Measurements from ENCODE around the gene PTGR3.

PTGR3 gene, protein sequence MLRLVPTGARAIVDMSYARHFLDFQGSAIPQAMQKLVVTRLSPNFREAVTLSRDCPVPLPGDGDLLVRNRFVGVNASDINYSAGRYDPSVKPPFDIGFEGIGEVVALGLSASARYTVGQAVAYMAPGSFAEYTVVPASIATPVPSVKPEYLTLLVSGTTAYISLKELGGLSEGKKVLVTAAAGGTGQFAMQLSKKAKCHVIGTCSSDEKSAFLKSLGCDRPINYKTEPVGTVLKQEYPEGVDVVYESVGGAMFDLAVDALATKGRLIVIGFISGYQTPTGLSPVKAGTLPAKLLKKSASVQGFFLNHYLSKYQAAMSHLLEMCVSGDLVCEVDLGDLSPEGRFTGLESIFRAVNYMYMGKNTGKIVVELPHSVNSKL

DNA sequence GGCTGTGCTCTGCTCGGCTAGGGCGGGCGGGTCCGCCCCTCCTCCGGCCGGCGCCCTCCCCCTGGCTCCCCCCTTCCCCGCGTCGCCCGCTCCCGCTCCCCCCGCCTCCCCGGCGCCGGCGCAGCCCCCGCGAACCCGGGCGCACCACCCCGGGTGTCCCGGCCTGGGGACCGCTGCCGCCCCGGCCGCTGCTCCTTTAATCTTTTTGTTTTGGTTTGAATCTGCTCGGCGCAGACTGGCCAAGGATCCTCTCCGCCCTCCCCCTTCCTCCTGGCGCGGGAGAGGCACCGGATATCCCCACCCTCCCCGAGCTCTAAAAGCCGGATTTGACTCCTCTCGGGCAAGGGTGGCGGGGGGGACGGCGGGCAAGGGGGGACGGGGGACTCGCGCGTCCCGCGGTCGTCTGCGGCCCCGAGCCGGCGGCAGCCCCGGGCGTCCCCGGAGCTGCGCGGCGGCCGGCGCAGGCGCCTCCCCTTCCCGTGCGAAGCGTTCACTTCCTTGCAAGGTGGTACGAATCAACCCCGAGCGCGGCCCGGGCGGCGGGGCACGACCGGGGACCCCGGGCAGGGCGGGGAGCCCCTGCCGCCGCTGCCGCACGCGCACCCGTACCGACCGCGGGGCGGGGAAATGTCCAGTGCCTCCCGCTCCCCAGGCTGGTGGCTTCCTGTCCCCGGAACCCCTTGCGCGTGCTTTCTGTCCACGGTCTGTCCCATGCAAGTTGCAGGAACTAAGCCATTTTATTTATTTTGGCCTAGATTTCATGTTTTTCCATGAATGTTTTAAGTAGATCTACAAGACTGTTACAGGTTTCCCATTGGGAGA, at the start of gene PTGR3:
TSS of gene PTGR3 (minus strand) at position 11 of the 822 bp plus-strand sequence. CDS start 81 bp downstream, outside the sequence.
- TF ChIP-seq JUND (IDR thresholded peaks at IDR 0.05; ENCODE audit: low read depth), result no peak
- in situ Hi-C loops (cut with HindIII; ENCODE audit: low pct_unique_long_range_greater_than_20kb, low sequenced_read_pairs), result no loop called here
- peak; percentile 72 to 88 for DNase-seq (ENCODE audit: low read depth in 1 of 2, low spot score in 1 of 2)

DNA sequence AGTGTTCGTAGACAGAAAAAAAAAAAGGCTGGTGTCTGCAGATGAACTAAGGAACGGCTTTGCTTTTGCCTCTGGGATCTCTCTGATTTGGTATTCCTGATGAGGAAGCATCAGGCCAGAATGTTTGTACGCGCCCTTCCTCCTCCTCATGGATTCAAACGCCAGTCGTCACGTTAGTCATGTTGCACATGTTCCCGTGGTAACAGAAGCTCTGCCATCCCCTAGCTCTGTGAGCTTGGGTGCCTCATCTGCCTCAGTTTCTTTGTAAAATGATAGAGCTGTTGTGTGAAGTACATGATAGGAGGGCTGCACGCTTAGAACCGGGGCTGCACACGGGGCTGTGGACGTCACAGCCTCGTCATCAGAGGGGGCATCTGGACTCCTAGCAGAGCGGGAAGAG, 48.7 kb upstream of the PTGR3 start:
- in situ Hi-C loops (cut with HindIII; ENCODE audit: low pct_unique_long_range_greater_than_20kb, low sequenced_read_pairs), result no loop called here
- DNase-seq (ENCODE audit: low read depth in 1 of 2, low spot score in 1 of 2), result no peak

DNA sequence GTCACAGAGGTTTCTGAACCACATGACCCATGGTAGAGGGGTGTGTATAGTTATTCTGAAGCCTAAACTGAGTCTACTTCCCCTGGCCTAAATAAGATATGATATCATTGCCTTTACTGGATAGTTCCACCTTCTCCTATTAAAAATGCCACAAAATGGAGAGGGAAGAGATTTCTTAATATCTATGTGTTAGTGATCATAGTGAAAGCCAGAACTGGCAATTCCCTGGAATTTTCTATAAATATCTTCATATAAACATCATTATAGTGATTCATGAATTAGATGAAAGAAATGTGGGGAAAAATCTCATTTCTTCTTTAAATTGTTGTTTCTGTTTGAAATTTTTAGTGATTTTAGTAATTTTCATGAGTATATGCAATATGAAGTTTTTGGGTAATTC, 47.4 kb upstream of the PTGR3 start:
- no peak for DNase-seq (ENCODE audit: low read depth in 1 of 2, low spot score in 1 of 2)

More for the DNA sequence above, 48.7 kb upstream of the PTGR3 start:
- no peak for TF ChIP-seq JUND (IDR thresholded peaks at IDR 0.05; ENCODE audit: low read depth)

DNA sequence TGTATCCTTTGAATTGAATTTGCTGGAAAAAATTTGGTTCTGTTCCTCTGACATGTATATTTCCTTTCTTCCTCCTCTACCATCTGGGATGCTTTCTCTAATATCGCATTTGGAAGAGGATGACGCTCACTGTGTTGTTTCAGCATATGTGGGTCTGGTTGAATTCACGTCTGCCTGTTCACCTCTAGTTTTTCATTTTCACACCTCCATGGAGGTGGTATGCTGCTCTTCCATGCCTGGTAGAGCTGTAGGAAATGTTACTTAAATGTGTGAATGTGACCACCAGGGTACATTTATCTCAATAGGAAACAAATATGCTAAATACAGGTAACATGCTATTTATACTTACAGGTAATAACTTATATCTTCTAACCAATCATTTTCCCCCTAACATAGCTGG, 46.2 kb upstream of the PTGR3 start:
- in situ Hi-C loops (cut with HindIII; ENCODE audit: low pct_unique_long_range_greater_than_20kb, low sequenced_read_pairs), result no loop called here
- no peak for TF ChIP-seq JUND (IDR thresholded peaks at IDR 0.05; ENCODE audit: low read depth)
- no peak for DNase-seq (ENCODE audit: low read depth in 1 of 2, low spot score in 1 of 2)

More for the DNA sequence above, 47.4 kb upstream of the PTGR3 start:
- TF ChIP-seq JUND (IDR thresholded peaks at IDR 0.05; ENCODE audit: low read depth), result no peak
- in situ Hi-C loops (cut with HindIII; ENCODE audit: low pct_unique_long_range_greater_than_20kb, low sequenced_read_pairs), result no loop called here

DNA sequence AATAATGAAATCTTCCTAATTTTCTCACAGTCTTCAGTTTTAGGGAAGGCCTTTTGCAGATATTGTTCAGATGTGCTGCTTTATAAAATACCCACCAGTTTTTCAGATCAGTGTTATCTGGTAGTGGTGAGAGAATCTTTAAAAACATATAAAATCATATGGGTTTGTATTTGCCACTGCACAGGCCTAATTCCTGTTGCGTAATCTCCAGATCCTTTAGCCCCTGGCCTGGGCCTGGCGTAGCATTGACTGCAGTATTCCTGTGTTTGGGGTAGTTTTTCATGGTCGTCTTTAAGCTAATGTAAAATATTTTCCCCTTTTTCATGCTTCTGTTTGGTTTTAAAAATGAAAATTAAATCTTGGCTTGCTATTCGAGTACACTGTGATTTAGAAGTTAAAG, 44.8 kb upstream of the PTGR3 start:
- no peak for TF ChIP-seq JUND (IDR thresholded peaks at IDR 0.05; ENCODE audit: low read depth)
- DNase-seq (ENCODE audit: low read depth in 1 of 2, low spot score in 1 of 2), result no peak
- in situ Hi-C loops (cut with HindIII; ENCODE audit: low pct_unique_long_range_greater_than_20kb, low sequenced_read_pairs), result no loop called here

DNA sequence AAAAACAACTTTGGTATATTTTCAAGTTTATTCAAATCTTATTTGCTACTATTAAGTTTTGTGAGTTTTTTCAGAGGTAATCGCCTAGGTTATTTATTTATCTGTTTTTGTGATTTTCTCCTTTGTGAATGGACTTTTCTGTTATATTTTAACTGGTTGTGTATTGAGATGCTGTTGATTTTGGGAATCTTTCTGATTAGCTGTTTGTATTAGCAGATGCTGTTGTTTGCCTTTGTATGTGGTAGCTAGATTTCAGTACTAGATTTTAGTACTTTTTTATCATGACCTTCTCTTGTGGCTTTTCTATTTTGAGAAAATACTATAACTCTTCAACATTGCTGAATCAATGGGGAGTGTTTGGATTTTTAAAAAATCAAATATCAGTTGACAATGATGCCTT, 44.1 kb upstream of the PTGR3 start:
- TF ChIP-seq JUND (IDR thresholded peaks at IDR 0.05; ENCODE audit: low read depth), result no peak

DNA sequence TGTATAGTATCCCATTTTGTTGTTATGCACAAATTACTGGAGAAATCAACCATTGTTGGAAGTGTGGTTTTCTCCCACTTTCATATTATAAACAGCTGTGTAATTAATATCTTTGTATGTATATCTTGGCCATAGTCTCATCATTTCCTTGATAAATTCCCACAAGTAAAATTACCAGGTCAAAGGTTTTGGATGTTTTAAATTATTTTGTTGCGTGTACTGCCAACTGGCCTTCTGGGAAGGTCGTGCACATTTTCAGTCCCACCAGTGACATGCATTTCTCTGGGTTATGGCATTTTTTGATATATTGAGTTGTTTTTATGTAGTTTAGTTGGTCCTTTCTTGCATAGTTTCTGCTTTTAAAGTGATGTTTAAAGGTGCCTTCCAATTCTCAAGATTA, 43.2 kb upstream of the PTGR3 start:
- no peak for TF ChIP-seq JUND (IDR thresholded peaks at IDR 0.05; ENCODE audit: low read depth)

More for the DNA sequence above, 44.1 kb upstream of the PTGR3 start:
- in situ Hi-C loops (cut with HindIII; ENCODE audit: low pct_unique_long_range_greater_than_20kb, low sequenced_read_pairs), result no loop called here
- no peak for DNase-seq (ENCODE audit: low read depth in 1 of 2, low spot score in 1 of 2)

DNA sequence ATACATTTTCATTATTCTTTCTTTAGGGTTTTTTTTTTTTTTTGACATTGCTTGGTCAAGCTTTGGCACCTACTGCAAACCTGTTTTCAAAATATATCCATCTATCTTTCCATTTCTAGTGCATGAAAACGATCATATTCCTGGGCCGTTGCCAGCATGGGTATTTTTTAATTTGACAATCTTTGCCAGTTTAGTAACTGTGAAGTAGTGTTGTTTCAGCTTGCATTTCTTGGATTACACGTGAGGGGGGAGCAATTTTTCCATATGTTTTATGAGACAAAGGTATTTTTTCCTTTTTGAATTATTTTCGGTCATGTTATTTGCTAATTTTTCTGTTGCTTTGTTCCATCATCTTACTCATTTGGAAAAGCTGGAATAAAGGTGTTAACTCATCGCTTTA, 42.5 kb upstream of the PTGR3 start:
- in situ Hi-C loops (cut with HindIII; ENCODE audit: low pct_unique_long_range_greater_than_20kb, low sequenced_read_pairs), result no loop called here
- DNase-seq (ENCODE audit: low read depth in 1 of 2, low spot score in 1 of 2), result no peak
- TF ChIP-seq JUND (IDR thresholded peaks at IDR 0.05; ENCODE audit: low read depth), result no peak

More for the DNA sequence above, 43.2 kb upstream of the PTGR3 start:
- in situ Hi-C loops (cut with HindIII; ENCODE audit: low pct_unique_long_range_greater_than_20kb, low sequenced_read_pairs), result no loop called here
- DNase-seq (ENCODE audit: low read depth in 1 of 2, low spot score in 1 of 2), result no peak

DNA sequence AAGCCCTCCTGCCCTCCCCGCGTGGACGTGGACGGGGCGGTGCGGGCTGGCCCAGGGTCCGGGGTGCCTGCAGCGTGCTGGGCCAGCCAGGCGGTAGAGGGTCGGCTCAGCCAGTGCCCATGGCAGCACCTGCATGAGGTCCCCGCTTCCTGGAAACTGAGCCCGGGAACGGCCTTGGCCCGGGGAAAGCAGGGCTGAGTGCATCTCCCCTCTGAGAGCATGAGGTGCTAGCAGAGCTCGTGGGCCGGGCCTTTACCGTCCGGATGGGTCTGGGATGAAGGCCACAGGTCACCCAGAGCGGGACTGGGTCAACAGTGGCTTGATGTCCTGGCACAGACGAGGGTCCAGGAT, 41.5 kb upstream of the PTGR3 start:
- no peak for DNase-seq (ENCODE audit: low read depth in 1 of 2, low spot score in 1 of 2)
- in situ Hi-C loops (cut with HindIII; ENCODE audit: low pct_unique_long_range_greater_than_20kb, low sequenced_read_pairs), result no loop called here
- no peak for TF ChIP-seq JUND (IDR thresholded peaks at IDR 0.05; ENCODE audit: low read depth)

DNA sequence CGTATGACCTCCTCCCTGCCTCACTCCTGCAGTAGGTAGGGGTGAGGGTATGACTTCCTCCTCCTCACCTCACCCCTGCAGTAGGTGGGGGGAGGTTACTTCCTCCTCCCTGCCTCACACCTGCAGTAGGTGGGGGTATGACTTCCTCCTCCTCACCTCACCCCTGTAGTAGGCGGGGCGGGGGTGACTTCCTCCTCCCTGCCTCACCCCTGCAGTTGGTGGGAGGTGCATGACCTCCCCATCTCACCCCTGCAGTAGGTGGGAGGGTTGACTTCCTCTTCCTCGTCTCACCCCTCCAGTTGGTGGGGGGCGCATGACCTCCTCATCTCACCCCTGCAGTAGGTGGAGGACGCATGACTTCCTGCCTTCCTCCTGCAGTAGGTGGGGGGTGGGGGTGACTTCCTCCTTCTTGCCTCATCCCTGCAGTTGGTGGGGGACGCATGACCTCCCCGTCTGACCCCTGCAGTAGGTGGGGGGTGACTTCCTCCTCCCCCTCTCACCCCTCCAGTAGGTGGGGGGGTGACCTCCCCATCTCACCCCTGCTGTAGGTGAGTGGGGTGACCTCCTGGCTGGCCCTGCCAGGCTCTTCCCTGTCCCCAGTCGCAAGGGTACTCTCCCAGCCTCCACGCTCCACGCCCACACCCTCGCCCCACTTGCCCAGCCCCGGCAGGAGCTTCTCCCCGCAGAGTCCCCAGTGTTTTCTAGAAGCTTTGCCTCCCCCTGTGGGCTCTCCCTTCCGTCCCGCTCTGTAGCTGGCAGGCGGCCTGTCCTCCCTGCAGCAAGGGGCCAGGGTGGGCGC, 40.9 kb upstream of the PTGR3 start:
- in situ Hi-C loops (cut with HindIII; ENCODE audit: low pct_unique_long_range_greater_than_20kb, low sequenced_read_pairs), result no loop called here
- no peak for DNase-seq (ENCODE audit: low read depth in 1 of 2, low spot score in 1 of 2)

DNA sequence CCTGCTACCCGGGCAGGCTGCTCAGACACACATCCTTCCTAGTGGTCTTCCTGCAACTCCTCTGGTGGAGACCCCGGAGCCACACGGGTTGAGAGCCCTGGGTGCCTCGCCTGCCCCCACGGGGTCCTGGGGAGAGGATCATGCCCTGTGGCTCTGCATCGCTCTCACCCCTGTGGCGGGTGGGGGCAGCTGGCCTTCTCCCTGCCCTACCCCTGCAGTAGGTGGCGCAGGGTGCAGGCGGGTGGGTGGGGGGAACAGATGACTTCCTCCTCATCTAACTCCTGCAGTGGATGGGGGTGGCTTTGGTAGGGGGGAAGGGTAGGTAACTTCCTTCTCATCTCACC, 40.2 kb upstream of the PTGR3 start:
- TF ChIP-seq JUND (IDR thresholded peaks at IDR 0.05; ENCODE audit: low read depth), result no peak
- no peak for DNase-seq (ENCODE audit: low read depth in 1 of 2, low spot score in 1 of 2)
- in situ Hi-C loops (cut with HindIII; ENCODE audit: low pct_unique_long_range_greater_than_20kb, low sequenced_read_pairs), result no loop called here

More for the DNA sequence above, 40.9 kb upstream of the PTGR3 start:
- no peak for TF ChIP-seq JUND (IDR thresholded peaks at IDR 0.05; ENCODE audit: low read depth)

DNA sequence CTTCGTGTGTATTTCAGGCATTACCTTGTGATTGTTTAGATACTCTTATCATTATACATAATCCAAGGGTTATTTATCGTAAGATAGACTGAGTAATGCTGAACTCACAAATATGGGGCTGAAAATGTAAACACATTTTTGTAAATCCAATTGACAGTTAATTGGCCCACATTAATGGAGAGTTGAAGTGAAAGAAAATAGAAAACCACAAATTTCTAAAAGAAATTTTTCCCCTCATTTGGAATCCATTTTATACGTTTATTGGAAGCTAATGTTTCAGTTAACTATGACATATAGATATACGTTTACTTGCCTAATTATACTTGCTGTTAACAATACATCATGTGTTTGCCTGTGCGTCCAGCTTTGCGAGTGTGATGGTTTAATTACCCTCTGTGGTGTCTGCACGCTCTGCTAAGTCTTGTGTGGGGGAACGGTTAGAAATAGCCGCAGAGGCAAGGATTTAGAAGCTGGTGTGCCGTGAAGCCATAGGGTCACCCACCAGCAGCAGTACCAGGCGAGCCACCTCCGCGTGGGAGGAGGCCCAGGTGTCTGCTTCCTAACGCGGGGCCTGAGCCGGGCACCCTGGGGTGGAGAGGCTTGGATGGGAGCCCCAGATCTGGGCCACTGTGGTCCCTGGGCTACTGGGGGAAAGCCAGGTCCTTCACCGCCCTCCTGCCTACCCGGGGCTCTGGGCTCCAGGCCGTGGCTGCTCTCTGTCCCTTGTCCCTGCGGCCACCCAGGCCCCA, 39.7 kb upstream of the PTGR3 start:
- in situ Hi-C loops (cut with HindIII; ENCODE audit: low pct_unique_long_range_greater_than_20kb, low sequenced_read_pairs), result no loop called here
- no peak for TF ChIP-seq JUND (IDR thresholded peaks at IDR 0.05; ENCODE audit: low read depth)
- no peak for DNase-seq (ENCODE audit: low read depth in 1 of 2, low spot score in 1 of 2)

Data from T47D (cell line).